ENCODE results near the gene ZDHHC24. TPM values are rescaled to one million over a fixed set of nuclear protein-coding genes. Genes with fewer than 3 reads are reported as not detected.

The ZDHHC24 gene
- polyA plus RNA-seq, 1 donor from 2014 or later, result 15.9 TPM

DNA sequence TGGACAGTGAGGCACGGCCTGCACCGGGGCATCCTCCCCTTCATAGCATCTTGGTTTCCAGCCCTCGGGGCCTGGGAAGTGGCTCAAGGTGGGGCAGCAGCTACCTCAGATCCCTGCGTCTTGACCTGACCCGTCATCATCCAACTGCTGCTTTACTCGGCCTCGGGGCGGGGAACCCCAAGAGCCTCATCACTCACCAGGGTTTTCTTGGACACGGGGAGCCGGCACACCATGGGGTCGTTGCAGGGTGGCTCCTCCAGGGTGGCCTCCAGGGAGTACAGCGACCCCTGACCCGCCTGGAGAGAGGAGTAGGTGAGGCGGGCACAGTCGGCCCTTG, 21.9 kb upstream of the ZDHHC24 start:
- H3K36me3 ChIP-seq (ENCODE audit: insufficient read depth, low read length), result no peaks in the 10 kb centered on the region
- no peaks in the 10 kb centered on the region for H3K27me3 ChIP-seq (ENCODE audit: insufficient read depth, low read depth, low read length)
- H3K79me2 ChIP-seq (replicated peaks; ENCODE audit: insufficient read depth, low read length), result no peaks in the 10 kb centered on the region
- no peaks in the 10 kb centered on the region for H3F3A ChIP-seq (ENCODE audit: insufficient read depth, low read length, poor library complexity, severe bottlenecking)
- H3K4me2 ChIP-seq (ENCODE audit: low read length), result no peak overlapping the region
- H3K9me2 ChIP-seq (ENCODE audit: insufficient read depth, low read length), result no peaks in the 10 kb centered on the region
- no peak overlapping the region for H3K9ac ChIP-seq (ENCODE audit: low read length)
- TF ChIP-seq EZH2 (IDR thresholded peaks at IDR 0.05; ENCODE audit: borderline replicate concordance, insufficient read depth, low read length, poor library complexity, severe bottlenecking), result no peak
- TF ChIP-seq POLR2AphosphoS5 (IDR thresholded peaks at IDR 0.05), result no peak
- no peak for TF ChIP-seq RAD21 (conservative IDR thresholded peaks at IDR 0.05)
- TF ChIP-seq, protein P1, sequence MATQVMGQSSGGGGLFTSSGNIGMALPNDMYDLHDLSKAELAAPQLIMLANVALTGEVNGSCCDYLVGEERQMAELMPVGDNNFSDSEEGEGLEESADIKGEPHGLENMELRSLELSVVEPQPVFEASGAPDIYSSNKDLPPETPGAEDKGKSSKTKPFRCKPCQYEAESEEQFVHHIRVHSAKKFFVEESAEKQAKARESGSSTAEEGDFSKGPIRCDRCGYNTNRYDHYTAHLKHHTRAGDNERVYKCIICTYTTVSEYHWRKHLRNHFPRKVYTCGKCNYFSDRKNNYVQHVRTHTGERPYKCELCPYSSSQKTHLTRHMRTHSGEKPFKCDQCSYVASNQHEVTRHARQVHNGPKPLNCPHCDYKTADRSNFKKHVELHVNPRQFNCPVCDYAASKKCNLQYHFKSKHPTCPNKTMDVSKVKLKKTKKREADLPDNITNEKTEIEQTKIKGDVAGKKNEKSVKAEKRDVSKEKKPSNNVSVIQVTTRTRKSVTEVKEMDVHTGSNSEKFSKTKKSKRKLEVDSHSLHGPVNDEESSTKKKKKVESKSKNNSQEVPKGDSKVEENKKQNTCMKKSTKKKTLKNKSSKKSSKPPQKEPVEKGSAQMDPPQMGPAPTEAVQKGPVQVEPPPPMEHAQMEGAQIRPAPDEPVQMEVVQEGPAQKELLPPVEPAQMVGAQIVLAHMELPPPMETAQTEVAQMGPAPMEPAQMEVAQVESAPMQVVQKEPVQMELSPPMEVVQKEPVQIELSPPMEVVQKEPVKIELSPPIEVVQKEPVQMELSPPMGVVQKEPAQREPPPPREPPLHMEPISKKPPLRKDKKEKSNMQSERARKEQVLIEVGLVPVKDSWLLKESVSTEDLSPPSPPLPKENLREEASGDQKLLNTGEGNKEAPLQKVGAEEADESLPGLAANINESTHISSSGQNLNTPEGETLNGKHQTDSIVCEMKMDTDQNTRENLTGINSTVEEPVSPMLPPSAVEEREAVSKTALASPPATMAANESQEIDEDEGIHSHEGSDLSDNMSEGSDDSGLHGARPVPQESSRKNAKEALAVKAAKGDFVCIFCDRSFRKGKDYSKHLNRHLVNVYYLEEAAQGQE (IDR thresholded peaks at IDR 0.05; ENCODE audit: borderline replicate concordance), result no peak
- no peak overlapping the region for H3K4me3 ChIP-seq (ENCODE audit: low read length)
- H2AFZ ChIP-seq (ENCODE audit: low read depth, low read length), result no peak overlapping the region
- H4K20me1 ChIP-seq (ENCODE audit: insufficient read depth), result no peaks in the 10 kb centered on the region
- no peak overlapping the region for H3K27ac ChIP-seq (ENCODE audit: low read length)
- no peaks in the 10 kb centered on the region for H3K9me3 ChIP-seq (ENCODE audit: low read length)

- Histone ChIP-seq H3K4me3 (ENCODE audit: low read length) (no peak overlapping the region), H3K79me2 (replicated peaks; ENCODE audit: insufficient read depth, low read length) (no peaks in the 10 kb centered on the region), H3K9me3 (ENCODE audit: low read length) (no peaks in the 10 kb centered on the region), H3K27me3 (ENCODE audit: insufficient read depth, low read depth, low read length) (no peaks in the 10 kb centered on the region), H3K36me3 (ENCODE audit: insufficient read depth, low read length) (no peaks in the 10 kb centered on the region), H3K4me2 (ENCODE audit: low read length) (no peak overlapping the region), H3K27ac (ENCODE audit: low read length) (no peak overlapping the region), H4K20me1 (ENCODE audit: insufficient read depth) (no peaks in the 10 kb centered on the region), H2AFZ (ENCODE audit: low read depth, low read length) (no peak overlapping the region), H3K9ac (ENCODE audit: low read length) (no peak overlapping the region), H3K9me2 (ENCODE audit: insufficient read depth, low read length) (no peaks in the 10 kb centered on the region), H3F3A (ENCODE audit: insufficient read depth, low read length, poor library complexity, severe bottlenecking) (no peaks in the 10 kb centered on the region)
- TF ChIP-seq POLR2AphosphoS5 (IDR thresholded peaks at IDR 0.05) (no peak), EP300 (conservative IDR thresholded peaks at IDR 0.05; ENCODE audit: poor library complexity, severe bottlenecking) (no peak), TAF1 (IDR thresholded peaks at IDR 0.05; ENCODE audit: low read depth) (no peak), MXI1 (conservative IDR thresholded peaks at IDR 0.05; ENCODE audit: poor library complexity, severe bottlenecking) (no peak), RAD21 (conservative IDR thresholded peaks at IDR 0.05) (no peak), SMC3 (conservative IDR thresholded peaks at IDR 0.05; ENCODE audit: poor library complexity) (no peak), EZH2 (IDR thresholded peaks at IDR 0.05; ENCODE audit: borderline replicate concordance, insufficient read depth, low read length, poor library complexity, severe bottlenecking) (no peak)
- TF ChIP-seq, protein P2, sequence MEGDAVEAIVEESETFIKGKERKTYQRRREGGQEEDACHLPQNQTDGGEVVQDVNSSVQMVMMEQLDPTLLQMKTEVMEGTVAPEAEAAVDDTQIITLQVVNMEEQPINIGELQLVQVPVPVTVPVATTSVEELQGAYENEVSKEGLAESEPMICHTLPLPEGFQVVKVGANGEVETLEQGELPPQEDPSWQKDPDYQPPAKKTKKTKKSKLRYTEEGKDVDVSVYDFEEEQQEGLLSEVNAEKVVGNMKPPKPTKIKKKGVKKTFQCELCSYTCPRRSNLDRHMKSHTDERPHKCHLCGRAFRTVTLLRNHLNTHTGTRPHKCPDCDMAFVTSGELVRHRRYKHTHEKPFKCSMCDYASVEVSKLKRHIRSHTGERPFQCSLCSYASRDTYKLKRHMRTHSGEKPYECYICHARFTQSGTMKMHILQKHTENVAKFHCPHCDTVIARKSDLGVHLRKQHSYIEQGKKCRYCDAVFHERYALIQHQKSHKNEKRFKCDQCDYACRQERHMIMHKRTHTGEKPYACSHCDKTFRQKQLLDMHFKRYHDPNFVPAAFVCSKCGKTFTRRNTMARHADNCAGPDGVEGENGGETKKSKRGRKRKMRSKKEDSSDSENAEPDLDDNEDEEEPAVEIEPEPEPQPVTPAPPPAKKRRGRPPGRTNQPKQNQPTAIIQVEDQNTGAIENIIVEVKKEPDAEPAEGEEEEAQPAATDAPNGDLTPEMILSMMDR (IDR thresholded peaks at IDR 0.05; ENCODE audit: poor library complexity, severe bottlenecking), result no peak
- TF ChIP-seq, protein P1 (IDR thresholded peaks at IDR 0.05; ENCODE audit: borderline replicate concordance), result no peak
Observed at GRCh38 chr11:66566221-66566620, 20.4 kb upstream of the ZDHHC24 start.
